SH-SY5Y (cell line): ENCODE measurements around the gene C1orf94.

ENCODE experiments used
- GATA2 ChIP-seq: IDR thresholded peaks from 2 replicates; pipeline ENCODE4 v1.6.1; 2011; ENCODE audit warnings: mild to moderate bottlenecking, low read depth, low read length
- GATA3 ChIP-seq: IDR thresholded peaks from 2 replicates; pipeline ENCODE4 v1.6.1; 2011; ENCODE audit warnings: low read depth, mild to moderate bottlenecking, low read length, moderate library complexity

- TF ChIP-seq GATA3, result no peak
- TF ChIP-seq GATA2, result no peak
Observed at GRCh38 chr1:34188418-34188817, 11.7 kb downstream of the C1orf94 start.
